HCT116 (cell line): ENCODE measurements around the gene STARD6. TPM values are rescaled to one million over a fixed set of nuclear protein-coding genes. Genes with fewer than 3 reads are reported as not detected.

Experiments used
- ATAC-seq: fragments of 200-7000 bp; cut with Tn5 transposase; 2 replicates; pipeline ENCODE4 v1.9.1; 2020; ENCODE audit warnings: mild to moderate bottlenecking, moderate library complexity
- BruUV-seq: library from RNA; stranded (reverse); fragments of 400-500 nt; replicated peaks from 2 replicates; lab custom pipeline; 2021; lab: Mats Ljungman, UMichigan
- CTCF ChIA-PET: fragments of 300-600 bp; sonication (Branson Sonifier 250); formaldehyde crosslinking; loops from one replicate; lab custom pipeline; 2021; ENCODE audit warnings: antibody characterized with exemption; lab: Charles Lee
- POLR2A ChIA-PET: fragments of 300-600, 350-600 bp; sonication (Branson Sonifier 250); formaldehyde crosslinking; loops from one replicate; lab custom pipeline; 2021; ENCODE audit warnings: antibody characterized with exemption; lab: Charles Lee
- RAD21 ChIA-PET, 2 experiments: fragments of 300-600 bp; sonication (Branson Sonifier 250); formaldehyde crosslinking; loops; one replicate each; lab custom pipeline; 2023; ENCODE audit warnings: low total read pairs in 2 of 2; ENCODE audit not compliant: uncharacterized antibody in 2 of 2, unreplicated experiment in 2 of 2, low non-redundant PET in 1 of 2; lab: Charles Lee
- DNase-seq: peaks from one replicate; pipeline ENCODE4 v3.0.0-alpha.2; 2010; ENCODE audit warnings: low read depth, low spot score
- H2AFZ ChIP-seq: fragments of 200-600 bp; shearing (Covaris generic), sonication (generic); 2 replicates; pipeline ENCODE4 v1.6.1; 2017; ENCODE audit warnings: low read depth, mixed run types, mixed read lengths, antibody characterized with exemption, low read length; ENCODE audit not compliant: poor library complexity, severe bottlenecking
- H3K27ac ChIP-seq: 2 replicates; pipeline ENCODE4 v1.5.1; 2012; ENCODE audit warnings: low read depth, low read length
- H3K27me3 ChIP-seq: fragments of 200-600 bp; sonication (generic); 2 replicates; pipeline ENCODE4 v1.6.1; 2016; ENCODE audit warnings: mixed run types, low read length, mixed read lengths; ENCODE audit not compliant: insufficient read depth
- H3K36me3 ChIP-seq, 2 experiments: fragments of 200-500 bp in 1 of 2; fragments of 200-600 bp in 1 of 2; sonication (Bioruptor generic) in 1 of 2; sonication (generic) in 1 of 2; 2 replicates each; pipeline versions ENCODE4 v1.5.1 to v1.6.1; 2014 to 2016; ENCODE audit warnings: low read length in 2 of 2, inconsistent platforms in 1 of 2, mixed read lengths in 1 of 2, mixed run types in 1 of 2; ENCODE audit not compliant: insufficient read depth in 2 of 2, control insufficient read depth in 1 of 2
- H3K4me1 ChIP-seq, 2 experiments: fragments of 200-600 bp in 1 of 2; sonication (generic) in 1 of 2; 2 replicates each; pipeline versions ENCODE4 v1.5.1 to v1.6.1; 2012 to 2017; ENCODE audit warnings: low read length in 2 of 2, inconsistent platforms in 1 of 2, mild to moderate bottlenecking in 1 of 2, mixed read lengths in 1 of 2, mixed run types in 1 of 2, moderate library complexity in 1 of 2; ENCODE audit not compliant: insufficient read depth in 2 of 2, control insufficient read depth in 1 of 2
- H3K4me2 ChIP-seq: fragments of 200-600 bp; sonication (generic); 2 replicates; pipeline ENCODE4 v1.6.1; 2017; ENCODE audit warnings: mixed run types, low read length, mixed read lengths
- H3K4me3 ChIP-seq, 2 experiments: fragments of 200-600 bp in 1 of 2; sonication (generic) in 1 of 2; replicated peaks in 1 of 2; 2 replicates each; pipeline ENCODE4 v1.5.1; 2011 to 2016; ENCODE audit warnings: low read length in 2 of 2, control low read depth in 1 of 2, low read depth in 1 of 2, mild to moderate bottlenecking in 1 of 2, mixed read lengths in 1 of 2, mixed run types in 1 of 2
- H3K79me2 ChIP-seq: fragments of 200-600 bp; sonication (generic); 2 replicates; pipeline ENCODE4 v1.6.1; 2017; ENCODE audit warnings: mild to moderate bottlenecking, mixed run types, low read length, moderate library complexity, mixed read lengths; ENCODE audit not compliant: insufficient read depth
- H3K9ac ChIP-seq: fragments of 200-600 bp; sonication (generic); 2 replicates; pipeline ENCODE4 v1.6.1; 2016; ENCODE audit warnings: low read length, mixed read lengths
- H3K9me2 ChIP-seq: fragments of 200-600 bp; sonication (generic), shearing (Covaris generic); 2 replicates; pipeline ENCODE4 v1.6.1; 2017; ENCODE audit warnings: mixed run types, mild to moderate bottlenecking, moderate library complexity; ENCODE audit not compliant: insufficient read depth
- H3K9me3 ChIP-seq, 2 experiments: fragments of 200-500 bp in 1 of 2; fragments of 200-600 bp in 1 of 2; sonication (Bioruptor generic) in 1 of 2; sonication (generic) in 1 of 2; 2 replicates each; pipeline ENCODE4 v1.6.1; 2014 to 2017; ENCODE audit warnings: low read length in 2 of 2, mixed read lengths in 2 of 2, inconsistent platforms in 1 of 2, low read depth in 1 of 2, mild to moderate bottlenecking in 1 of 2, mixed run types in 1 of 2, moderate library complexity in 1 of 2; ENCODE audit not compliant: control insufficient read depth in 1 of 2, insufficient read depth in 1 of 2
- H4K20me1 ChIP-seq: fragments of 200-600 bp; sonication (generic), shearing (Covaris generic); 2 replicates; pipeline ENCODE4 v1.6.1; 2017; ENCODE audit warnings: mixed run types, mild to moderate bottlenecking, moderate library complexity; ENCODE audit not compliant: insufficient read depth
- ATF3 ChIP-seq: IDR thresholded peaks from 2 replicates; pipeline ENCODE4 v1.6.1; 2012
- CBX3 ChIP-seq: IDR thresholded peaks from 2 replicates; pipeline ENCODE4 v1.6.1; 2012; ENCODE audit warnings: low read depth
- CEBPB ChIP-seq: IDR thresholded peaks from 2 replicates; pipeline ENCODE4 v1.6.1; 2012; ENCODE audit warnings: low read depth
- CTCF ChIP-seq, 3 experiments: fragments of 200-600 bp in 1 of 3; sonication (generic) in 1 of 3; IDR thresholded peaks in 2 of 3; conservative IDR thresholded peaks in 1 of 3; 2 replicates each; pipeline ENCODE4 v1.5.1; 2012 to 2017; ENCODE audit warnings: low read depth in 2 of 3, low read length in 2 of 3, antibody characterized with exemption in 1 of 3, borderline replicate concordance in 1 of 3, control low read depth in 1 of 3, mild to moderate bottlenecking in 1 of 3, mixed read lengths in 1 of 3, mixed run types in 1 of 3, moderate library complexity in 1 of 3; ENCODE audit not compliant: insufficient read depth in 1 of 3
- EGR1 ChIP-seq: IDR thresholded peaks from 2 replicates; pipeline ENCODE4 v1.6.1; 2012; ENCODE audit warnings: low read depth
- ELF1 ChIP-seq: IDR thresholded peaks from 2 replicates; pipeline ENCODE4 v1.6.1; 2012; ENCODE audit warnings: low read depth, borderline replicate concordance
- EZH2 ChIP-seq: fragments of 200-600 bp; sonication (generic); IDR thresholded peaks from 2 replicates; pipeline ENCODE4 v1.6.1; 2017; ENCODE audit warnings: antibody characterized with exemption, mixed run types
- EZH2phosphoT487 ChIP-seq: fragments of 200-600 bp; IDR thresholded peaks from 2 replicates; pipeline ENCODE4 v1.6.1; 2018; ENCODE audit warnings: antibody characterized with exemption, borderline replicate concordance
- FOSL1 ChIP-seq: IDR thresholded peaks from 2 replicates; pipeline ENCODE4 v1.6.1; 2012; ENCODE audit warnings: low read depth
- JUND ChIP-seq: IDR thresholded peaks from 2 replicates; pipeline ENCODE4 v1.6.1; 2012
- POLR2A ChIP-seq: IDR thresholded peaks from 2 replicates; pipeline ENCODE4 v1.7.0; 2011; ENCODE audit warnings: borderline replicate concordance; ENCODE audit not compliant: insufficient read depth, insufficient read length; ENCODE audit errors: extremely low read depth
- POLR2AphosphoS5 ChIP-seq: IDR thresholded peaks from 2 replicates; pipeline ENCODE4 v1.6.1; 2011; ENCODE audit warnings: mild to moderate bottlenecking, low read depth, low read length, moderate library complexity
- RAD21 ChIP-seq: IDR thresholded peaks from 2 replicates; pipeline ENCODE4 v1.6.1; 2012; ENCODE audit warnings: low read depth, mild to moderate bottlenecking
- SIN3A ChIP-seq: IDR thresholded peaks from 2 replicates; pipeline ENCODE4 v1.6.1; 2012; ENCODE audit warnings: low read depth
- YY1 ChIP-seq: IDR thresholded peaks from 2 replicates; pipeline ENCODE4 v1.6.1; 2011; ENCODE audit warnings: low read length, low read depth, moderate library complexity, mild to moderate bottlenecking; ENCODE audit not compliant: insufficient replicate concordance; ENCODE audit errors: extremely low read depth
- ZBTB33 ChIP-seq: IDR thresholded peaks from 2 replicates; pipeline ENCODE4 v1.6.1; 2011; ENCODE audit warnings: mild to moderate bottlenecking, low read length, moderate library complexity; ENCODE audit not compliant: insufficient replicate concordance; ENCODE audit errors: extremely low read depth
- ZFX ChIP-seq: fragments of 450-650 bp; IDR thresholded peaks from 2 replicates; pipeline ENCODE4 v1.6.1; 2017
- intact Hi-C: fragments of 100-400 bp; cut with micrococcal nuclease; formaldehyde crosslinking; loops from 2 replicates; pipeline ENCODE4 v1.10.0; 2022
- total RNA-seq: library from RNA; stranded (reverse); gene quantifications from one replicate; pipeline ENCODE4 v1.2.1, GENCODE V29; 2021; ENCODE audit not compliant: unreplicated experiment

STARD6 gene
- total RNA-seq, 1 experiment from 2014 or later = not detected

- TF ChIP-seq ZBTB33 = no peak
- TF ChIP-seq JUND = no peak
- TF ChIP-seq CTCF (IDR thresholded peaks at IDR 0.05 in 2 of 3, conservative IDR thresholded peaks at IDR 0.05 in 1 of 3; ENCODE audit: borderline replicate concordance in 1 of 3, insufficient read depth in 1 of 3, low read depth in 2 of 3, low read length in 2 of 3) = no peak
- no peak for TF ChIP-seq SIN3A
- TF ChIP-seq YY1 = no peak
- no peak for TF ChIP-seq EZH2
- TF ChIP-seq CBX3 = no peak
- no peak for TF ChIP-seq POLR2AphosphoS5
Observed at GRCh38 chr18:54329787-54330186, 27.9 kb downstream of the STARD6 start (continued).

- Histone ChIP-seq H3K4me2 (no peak overlapping the region), H3K36me3 (no peaks in the 10 kb centered on the region), H3K27me3 (no peaks in the 10 kb centered on the region), H3K27ac (no peak overlapping the region), H3K79me2 (no peaks in the 10 kb centered on the region), H3K9me2 (no peaks in the 10 kb centered on the region), H3K4me1 (no peaks in the 10 kb centered on the region), H4K20me1 (no peaks in the 10 kb centered on the region), H2AFZ (no peak overlapping the region), H3K9ac (no peak overlapping the region), H3K9me3 (no peaks in the 10 kb centered on the region), H3K4me3 (no peak overlapping the region)
- intact Hi-C loops = no loop called here
- no peak for DNase-seq
- BruUV-seq = no TSS peak
- CTCF ChIA-PET = no interaction called here
- POLR2A ChIA-PET = no interaction called here
- RAD21 ChIA-PET = no interaction called here
- ATAC-seq = no peak
- TF ChIP-seq ATF3 = no peak
- TF ChIP-seq EZH2phosphoT487 = no peak
- TF ChIP-seq YY1 = no peak
- TF ChIP-seq CEBPB = no peak
- no peak for TF ChIP-seq RAD21
- TF ChIP-seq POLR2AphosphoS5 = no peak
- no peak for TF ChIP-seq EGR1
- TF ChIP-seq FOSL1 = no peak
- TF ChIP-seq JUND = no peak
- no peak for TF ChIP-seq ELF1
- TF ChIP-seq ZFX = no peak
- TF ChIP-seq POLR2A = no peak
Observed at GRCh38 chr18:54327818-54328217, 29.8 kb downstream of the STARD6 start.
